ENCODE measurements around the gene CACNB4.

- TF ChIP-seq, protein P1, sequence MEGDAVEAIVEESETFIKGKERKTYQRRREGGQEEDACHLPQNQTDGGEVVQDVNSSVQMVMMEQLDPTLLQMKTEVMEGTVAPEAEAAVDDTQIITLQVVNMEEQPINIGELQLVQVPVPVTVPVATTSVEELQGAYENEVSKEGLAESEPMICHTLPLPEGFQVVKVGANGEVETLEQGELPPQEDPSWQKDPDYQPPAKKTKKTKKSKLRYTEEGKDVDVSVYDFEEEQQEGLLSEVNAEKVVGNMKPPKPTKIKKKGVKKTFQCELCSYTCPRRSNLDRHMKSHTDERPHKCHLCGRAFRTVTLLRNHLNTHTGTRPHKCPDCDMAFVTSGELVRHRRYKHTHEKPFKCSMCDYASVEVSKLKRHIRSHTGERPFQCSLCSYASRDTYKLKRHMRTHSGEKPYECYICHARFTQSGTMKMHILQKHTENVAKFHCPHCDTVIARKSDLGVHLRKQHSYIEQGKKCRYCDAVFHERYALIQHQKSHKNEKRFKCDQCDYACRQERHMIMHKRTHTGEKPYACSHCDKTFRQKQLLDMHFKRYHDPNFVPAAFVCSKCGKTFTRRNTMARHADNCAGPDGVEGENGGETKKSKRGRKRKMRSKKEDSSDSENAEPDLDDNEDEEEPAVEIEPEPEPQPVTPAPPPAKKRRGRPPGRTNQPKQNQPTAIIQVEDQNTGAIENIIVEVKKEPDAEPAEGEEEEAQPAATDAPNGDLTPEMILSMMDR (IDR thresholded peaks at IDR 0.05; ENCODE audit: insufficient read depth, low read length): no peak
- TF ChIP-seq POLR2AphosphoS5 (IDR thresholded peaks at IDR 0.05; ENCODE audit: low read depth): no peak
Measured at GRCh38 chr2:152049541-152049940, 49.3 kb downstream of the CACNB4 start.
